Mammary epithelial cell (primary cell): ENCODE results near the gene PFKFB3.

Experiments used
- CTCF ChIP-seq, 2 donors: IDR thresholded peaks in 1 of 2; conservative IDR thresholded peaks in 1 of 2; 2 replicates each; pipeline ENCODE4 v1.5.1; 2011 to 2012; ENCODE audit warnings: inconsistent platforms in 2 of 2, low read length in 2 of 2, mild to moderate bottlenecking in 2 of 2, control low read depth in 1 of 2, low read depth in 1 of 2; ENCODE audit not compliant: insufficient read depth in 1 of 2; ENCODE audit errors: extremely low read depth in 1 of 2
- EZH2 ChIP-seq: IDR thresholded peaks from 2 replicates; pipeline ENCODE4 v1.6.1; 2012; ENCODE audit warnings: low read length, inconsistent platforms, borderline replicate concordance

GRCh38 chr10:6215241-6215640, 12.5 kb downstream of the PFKFB3 start:
- no peak for TF ChIP-seq CTCF (conservative IDR thresholded peaks at IDR 0.05 in 1 of 2, IDR thresholded peaks at IDR 0.05 in 1 of 2; ENCODE audit: extremely low read depth in 1 of 2, insufficient read depth in 1 of 2, low read depth in 1 of 2, low read length in 2 of 2)
- no peak for TF ChIP-seq EZH2
